Right ventricle myocardium inferior (tissue), 1 donor: ENCODE results near the gene XRRA1. TPM values are rescaled to one million over a fixed set of nuclear protein-coding genes. Genes with fewer than 3 reads are reported as not detected.

Experiments
- ATAC-seq: fragments of 200-7000 bp; cut with Tn5 transposase; one replicate; pipeline ENCODE4 v1.9.1; 2020; ENCODE audit warnings: mild to moderate bottlenecking, moderate library complexity
- DNase-seq: peaks from one replicate; pipeline ENCODE4 v3.0.0; 2021; ENCODE audit errors: missing footprints
- intact Hi-C: fragments of 100-400 bp; cut with DNase I; formaldehyde crosslinking; loops from one replicate; pipeline ENCODE4 v1.11.0; 2022
- total RNA-seq: library from RNA; stranded (reverse); fragmentation: NEBNext Ultra II Directional; extraction: Animal tissue kit (Norgen Biotek cat#: 25700); gene quantifications from one replicate; pipeline ENCODE4 v1.2.1, GENCODE V29; 2021
- donor health status: DM: no; HTN: yes; CAD: no; lungs with severe emphysema.

Gene XRRA1
- total RNA-seq, 1 donor from 2014 or later, result 6.6 TPM

GRCh38 chr11:74953451-74953850 lies 4.6 kb upstream of the XRRA1 start:
- no peak for ATAC-seq
- intact Hi-C loops, result no loop called here
- no peak for DNase-seq

- intact Hi-C loops, result no loop called here
- DNase-seq, result no peak
- no peak for ATAC-seq
Observed at GRCh38 chr11:74952752-74953151, 3.9 kb upstream of the XRRA1 start.

DNA sequence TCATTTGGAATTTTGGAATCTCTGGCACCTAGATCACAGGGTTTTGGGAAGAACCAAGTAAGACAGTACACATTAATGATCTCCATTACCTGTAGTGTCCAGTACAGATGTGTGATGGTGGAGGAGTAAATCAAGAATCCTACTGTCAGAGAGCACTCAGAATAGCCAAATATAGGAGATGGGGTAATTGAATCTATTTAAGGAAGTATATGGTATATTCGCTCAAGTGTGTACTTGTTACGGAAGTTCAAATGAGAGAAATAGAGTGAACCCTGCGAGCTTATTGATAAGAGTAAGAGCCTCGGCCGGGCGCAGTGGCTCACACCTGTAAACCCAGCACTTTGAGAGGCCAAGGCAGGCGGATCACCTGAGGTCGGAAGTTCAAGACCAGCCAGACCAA lies 2.3 kb upstream of the XRRA1 start:
- intact Hi-C loops, result no loop called here
- ATAC-seq (no peak), DNase-seq (no peak)

DNA sequence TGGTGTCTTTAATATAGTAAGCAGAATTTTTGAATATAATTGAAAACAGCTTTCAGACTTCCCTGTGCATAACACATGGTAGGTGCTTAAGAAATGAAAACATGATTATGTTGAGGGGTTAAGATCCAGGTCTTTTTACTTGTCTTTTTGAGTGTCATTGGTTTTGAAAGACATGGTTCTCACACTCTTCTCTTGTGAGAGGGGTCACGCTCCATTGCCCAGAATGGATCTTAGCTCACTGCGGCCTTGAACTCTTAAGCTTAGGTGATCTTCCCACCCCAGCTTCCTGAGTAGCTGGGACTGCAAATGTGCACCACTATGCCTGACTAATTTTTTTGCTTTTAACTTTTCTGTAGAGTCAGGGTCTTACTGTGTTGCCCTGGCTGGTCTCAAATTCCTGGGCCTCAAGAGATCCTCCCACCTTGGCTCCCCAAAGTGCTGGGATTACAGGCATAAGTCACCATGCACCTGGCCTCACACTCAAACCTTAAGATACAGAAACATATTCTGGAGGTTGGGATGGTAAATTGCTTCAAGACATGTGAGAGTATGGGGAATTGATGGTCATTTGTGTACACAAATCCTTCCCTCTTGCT lies 1.6 kb upstream of the XRRA1 start:
- intact Hi-C loops, result no loop called here
- ATAC-seq (no peak), DNase-seq (no peak)

GRCh38 chr11:74949753-74950137 lies 854 bp upstream of the XRRA1 start:
- no peak for DNase-seq
- intact Hi-C loops, result no loop called here
- no peak for ATAC-seq

GRCh38 chr11:74948546-74948897 lies 369 bp downstream of the XRRA1 start:
- intact Hi-C loops, result no loop called here

DNA sequence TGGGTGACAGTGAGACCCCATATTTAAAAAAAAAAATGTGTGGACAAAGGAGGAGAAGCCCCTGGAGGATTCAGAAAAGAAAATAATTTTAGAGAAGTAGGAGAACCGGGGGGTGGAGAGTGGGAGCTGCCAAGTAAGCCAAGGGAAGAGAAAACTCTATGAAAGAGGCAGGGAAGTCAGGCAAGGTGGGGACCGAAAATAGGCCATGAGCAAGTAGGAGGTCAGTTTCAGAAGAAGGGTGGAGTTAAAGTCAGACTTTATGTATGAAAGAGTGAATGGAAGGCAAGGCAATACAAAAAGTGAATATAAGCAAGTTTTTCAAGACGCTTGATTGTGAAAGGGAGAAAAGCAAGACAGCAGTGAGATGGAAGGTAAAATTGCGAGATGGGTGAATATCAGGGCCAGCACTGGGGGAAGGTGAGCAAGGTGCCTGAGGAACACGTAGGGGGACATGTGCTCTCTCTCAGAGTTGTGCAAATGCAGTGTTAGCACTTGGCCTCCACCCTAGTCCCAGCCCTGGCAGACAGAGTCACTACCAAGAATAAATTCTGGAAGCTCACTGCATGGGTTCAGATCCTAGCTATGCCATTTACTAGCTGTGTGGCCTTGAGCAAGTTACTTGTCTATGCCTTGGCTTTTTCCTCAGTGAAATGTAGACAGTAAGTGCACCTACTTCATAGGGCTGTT lies 6.7 kb downstream of the XRRA1 start:
- no peak for DNase-seq
- ATAC-seq, result no peak

More at GRCh38 chr11:74948546-74948897, 369 bp downstream of the XRRA1 start:
- ATAC-seq (peak; percentile 4), DNase-seq (no peak)

GRCh38 chr11:74941492-74941891 lies 7.4 kb downstream of the XRRA1 start:
- no peak for ATAC-seq
- intact Hi-C loops, result no loop called here
- DNase-seq, result no peak

More for the DNA sequence above, 6.7 kb downstream of the XRRA1 start:
- intact Hi-C loops, result no loop called here

- intact Hi-C loops, result no loop called here
- DNase-seq (no peak), ATAC-seq (no peak)
Observed at GRCh38 chr11:74937696-74938475, 11.0 kb downstream of the XRRA1 start.

GRCh38 chr11:74936976-74937375 lies 11.9 kb downstream of the XRRA1 start:
- DNase-seq (no peak), ATAC-seq (no peak)
- intact Hi-C loops, result no loop called here

DNA sequence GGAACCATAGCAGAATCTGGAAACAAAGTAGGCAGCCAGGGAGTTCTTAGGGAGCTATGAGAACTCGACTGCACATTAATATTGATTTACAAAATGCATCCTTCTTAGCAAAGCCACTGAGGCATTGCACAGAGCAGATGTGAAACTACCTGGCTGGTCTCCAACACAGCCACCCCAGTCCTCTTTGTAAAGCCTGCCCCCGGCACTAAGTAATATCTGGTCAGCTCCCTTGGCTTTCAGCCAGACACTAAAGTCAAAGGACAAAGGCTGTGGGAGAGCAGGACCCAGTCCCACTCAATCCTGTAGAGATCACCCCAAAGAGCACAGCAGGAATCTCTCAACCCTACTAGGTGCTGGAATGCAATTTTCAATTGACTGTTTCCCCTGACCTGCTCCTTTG lies 12.8 kb downstream of the XRRA1 start:
- DNase-seq (no peak), ATAC-seq (no peak)
- intact Hi-C loops, result no loop called here

GRCh38 chr11:74935285-74935684 lies 13.6 kb downstream of the XRRA1 start:
- ATAC-seq (no peak), DNase-seq (no peak)
- intact Hi-C loops, result no loop called here

- ATAC-seq, result no peak
- no peak for DNase-seq
- intact Hi-C loops, result loop anchor here (5.0 kb wide), 1 partner anchor 314 kb away; no protein-coding TSS in a partner anchor
Observed at GRCh38 chr11:74933765-74934164, 15.1 kb downstream of the XRRA1 start.

DNA sequence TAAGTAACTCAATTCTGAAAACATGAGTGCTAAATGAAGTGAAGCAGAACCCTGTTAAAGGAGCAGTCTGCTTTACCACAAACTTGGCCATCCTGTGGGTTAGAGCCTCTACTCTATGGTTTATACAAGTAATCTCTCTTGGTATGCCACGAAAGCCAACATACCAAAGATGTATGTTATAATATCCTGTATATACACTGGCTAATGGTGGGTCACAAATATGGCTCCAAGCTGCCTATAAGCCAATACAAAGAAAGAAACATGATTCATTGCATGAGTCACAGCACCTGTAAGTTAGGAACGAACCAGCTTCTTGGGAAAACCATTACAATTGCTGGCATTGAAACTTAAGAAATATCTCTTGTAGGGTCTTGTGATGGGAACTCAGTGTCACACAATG lies 16.1 kb downstream of the XRRA1 start:
- intact Hi-C loops, result loop anchor here (5.0 kb wide), 1 partner anchor 315 kb away; no protein-coding TSS in a partner anchor
- DNase-seq (no peak), ATAC-seq (no peak)

DNA sequence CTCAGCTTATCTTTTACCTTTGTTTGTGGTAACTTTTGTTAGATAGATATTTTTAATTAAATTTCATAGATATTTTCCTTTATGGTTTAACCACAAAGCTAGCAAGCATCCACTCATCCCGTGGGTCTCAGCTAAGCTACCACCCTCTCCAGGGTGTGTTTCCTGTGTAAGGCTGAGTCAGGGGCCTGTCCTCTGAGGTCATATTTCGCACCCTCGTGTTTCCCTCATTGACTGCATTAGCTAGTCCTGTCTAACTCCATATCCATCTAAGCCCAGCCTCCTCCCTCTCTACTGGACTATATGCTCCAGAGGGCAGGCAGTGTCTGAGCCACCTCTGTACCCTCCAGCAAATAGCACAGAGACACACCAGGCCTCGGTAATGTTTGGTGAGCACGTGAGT lies 16.7 kb downstream of the XRRA1 start:
- ATAC-seq (no peak), DNase-seq (no peak)
- intact Hi-C loops, result loop anchor here (5.0 kb wide), 1 partner anchor 315 kb away; no protein-coding TSS in a partner anchor

DNA sequence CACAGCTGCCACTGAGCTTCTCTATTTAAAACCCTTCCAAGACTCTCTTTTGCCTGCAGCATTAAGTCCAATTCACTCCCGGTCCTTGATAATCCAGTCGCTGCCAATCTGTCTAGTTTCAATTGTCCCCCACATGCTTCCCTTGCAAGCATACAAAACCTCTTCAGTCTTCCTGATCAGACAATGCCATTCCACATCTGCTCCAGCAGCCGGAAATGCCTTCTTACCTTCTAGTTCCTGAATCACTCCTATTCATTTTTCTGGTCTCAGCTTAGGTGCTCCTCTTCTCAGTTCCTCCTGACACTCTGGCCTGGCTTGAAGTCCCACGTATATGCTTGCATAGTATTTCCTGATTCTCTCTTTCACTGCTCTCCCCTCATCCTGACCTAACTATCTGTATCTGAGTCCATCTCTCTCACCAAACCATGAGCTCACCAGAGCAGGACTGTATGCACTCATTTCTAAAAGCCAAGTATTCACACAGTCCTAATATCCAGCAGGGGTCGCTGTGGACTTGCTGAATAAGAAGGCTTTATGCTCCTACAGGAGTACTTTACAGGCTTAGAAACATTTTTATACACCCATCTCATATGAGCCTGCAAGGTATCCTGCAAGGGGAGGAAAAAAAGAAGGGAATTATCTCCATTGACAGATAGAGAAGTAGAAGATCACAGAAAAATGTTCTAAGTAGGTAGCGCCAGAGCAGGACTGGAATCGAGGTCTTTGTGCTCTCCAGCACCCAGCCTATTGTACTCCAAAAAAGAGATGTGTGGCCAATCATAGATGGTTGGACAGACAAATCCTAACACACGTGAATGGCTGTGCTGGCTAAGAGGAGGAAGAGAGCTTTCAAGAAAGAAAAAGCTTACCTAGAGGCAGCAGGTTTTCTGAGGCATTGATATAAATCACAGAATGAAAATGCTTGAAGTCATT lies 19.2 kb downstream of the XRRA1 start:
- DNase-seq (no peak), ATAC-seq (peak; percentile 81)
- intact Hi-C loops, result loop anchor here (1.0 to 5.0 kb wide), 2 partner anchors 102 to 318 kb away; no protein-coding TSS in a partner anchor

GRCh38 chr11:74927496-74927895 lies 21.4 kb downstream of the XRRA1 start:
- no peak for DNase-seq
- ATAC-seq, result no peak
- intact Hi-C loops, result no loop called here

DNA sequence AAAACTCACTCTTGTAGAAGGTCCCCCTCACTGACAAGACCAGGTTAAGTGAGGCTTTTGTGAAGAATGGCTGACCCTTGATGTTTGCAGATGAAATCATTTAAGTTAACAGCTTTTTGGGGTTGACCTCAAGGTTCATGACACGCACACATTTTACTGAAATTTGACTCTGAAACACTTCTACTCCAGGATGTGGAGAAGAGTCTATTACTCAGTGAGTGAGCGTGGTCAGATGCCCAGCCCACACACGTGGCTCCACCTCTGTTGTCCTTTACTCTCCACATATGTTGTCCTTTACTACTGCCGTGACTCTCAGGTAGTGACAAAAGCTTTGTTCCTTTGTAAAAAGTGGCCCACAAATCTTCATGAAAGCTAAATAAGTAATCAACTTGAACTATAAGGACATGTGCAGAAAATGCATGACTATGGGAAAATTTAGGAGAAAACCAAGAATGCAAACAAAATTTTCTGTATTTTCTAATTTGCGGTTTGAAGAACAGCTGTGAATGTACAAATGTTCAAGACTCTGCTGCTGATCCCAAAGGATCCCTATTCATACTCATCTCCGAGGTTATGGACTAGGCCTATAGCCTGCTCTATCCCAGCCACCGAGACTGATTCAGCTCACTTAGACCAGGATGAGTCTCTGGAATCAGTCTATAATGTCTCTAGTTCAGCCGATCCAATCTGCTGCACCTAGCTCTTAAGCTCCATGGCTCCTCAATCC lies 22.4 kb downstream of the XRRA1 start:
- intact Hi-C loops, result no loop called here
- DNase-seq, result no peak

More for the DNA sequence above, 22.4 kb downstream of the XRRA1 start:
- no peak for ATAC-seq
